IPS DF 4.7 (cell line): ENCODE data around the gene WDR81.
"Not testable (repeated sequence)": the region's sequence is repeated elsewhere in the genome, so short reads cannot be mapped to it uniquely, and the experiment has no call there.

Source experiments
- DNase-seq: peaks from one replicate; pipeline ENCODE4 v3.0.0-alpha.2; 2013; ENCODE audit warnings: low spot score; ENCODE audit errors: extremely low read depth

WDR81 gene

GRCh38 chr17:1713160-1713877 lies 11.2 kb upstream of the WDR81 start:
- DNase-seq: no peak

GRCh38 chr17:1713878-1714426 lies 10.6 kb upstream of the WDR81 start:
- no peak for DNase-seq

- no peak for DNase-seq
Measured at GRCh38 chr17:1714427-1714979, 10.0 kb upstream of the WDR81 start.

- DNase-seq: no peak
Measured at GRCh38 chr17:1714980-1715802, 9.3 kb upstream of the WDR81 start.

- DNase-seq: no peak
Measured at GRCh38 chr17:1715803-1716075, 8.8 kb upstream of the WDR81 start.

- DNase-seq: peak; percentile 99
Measured at GRCh38 chr17:1716076-1716911, 8.2 kb upstream of the WDR81 start.

- DNase-seq: peak; percentile 98
Measured at GRCh38 chr17:1716912-1717695, 7.4 kb upstream of the WDR81 start.

- DNase-seq: no peak
Measured at GRCh38 chr17:1718362-1719165, 5.9 kb upstream of the WDR81 start.

GRCh38 chr17:1720856-1721386 lies 3.6 kb upstream of the WDR81 start:
- DNase-seq: no peak

GRCh38 chr17:1722022-1722421 lies 2.5 kb upstream of the WDR81 start:
- DNase-seq: not testable (repeated sequence)

- no peak for DNase-seq
Measured at GRCh38 chr17:1724869-1725641, 551 bp downstream of the WDR81 start.

- no peak for DNase-seq
Measured at GRCh38 chr17:1725642-1726511, 1.4 kb downstream of the WDR81 start.

GRCh38 chr17:1726626-1727257 lies 2.2 kb downstream of the WDR81 start:
- DNase-seq: no peak

GRCh38 chr17:1727258-1727789 lies 2.8 kb downstream of the WDR81 start:
- DNase-seq: no peak

GRCh38 chr17:1727876-1728630 lies 3.5 kb downstream of the WDR81 start:
- DNase-seq: no peak

GRCh38 chr17:1729966-1730325 lies 5.4 kb downstream of the WDR81 start:
- DNase-seq: no peak
